ENCODE data around the gene GJB3.

The GJB3 gene

GRCh38 chr1:34822202-34822601, 41.2 kb downstream of the GJB3 start:
- in situ Hi-C loops (cut with HindIII; ENCODE audit: low sequenced_read_pairs), result no loop called here

DNA sequence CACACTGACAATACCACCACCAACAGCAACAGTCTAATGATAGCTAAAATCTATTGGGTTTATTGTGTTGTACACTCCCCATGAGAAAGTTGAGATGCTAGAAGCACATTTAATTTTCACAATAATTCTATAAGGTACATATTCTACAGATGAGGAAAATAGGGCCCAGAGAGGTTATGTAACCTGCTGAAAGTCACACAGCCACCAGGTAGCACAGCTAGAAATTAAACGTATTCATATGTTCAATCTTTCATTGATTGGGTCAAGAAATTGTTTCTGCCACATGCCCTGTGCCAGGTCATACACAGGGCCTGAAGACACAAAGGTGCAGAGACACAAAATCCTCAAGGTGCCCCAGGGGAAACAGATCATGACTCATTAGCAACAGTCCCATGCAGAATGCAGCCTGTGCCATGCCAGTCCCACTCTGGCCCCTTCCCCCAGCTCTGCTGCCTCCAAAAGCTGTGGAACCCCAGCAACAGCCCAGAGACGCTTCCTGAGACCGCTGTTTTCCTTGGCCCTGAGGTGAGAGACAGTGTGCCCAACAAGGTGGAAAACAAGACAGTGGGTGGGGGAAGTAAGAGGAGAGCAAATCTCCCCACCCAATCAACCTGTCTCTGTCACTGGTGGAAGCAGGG, 43.9 kb downstream of the GJB3 start:
- in situ Hi-C loops (cut with HindIII; ENCODE audit: low sequenced_read_pairs), result no loop called here

DNA sequence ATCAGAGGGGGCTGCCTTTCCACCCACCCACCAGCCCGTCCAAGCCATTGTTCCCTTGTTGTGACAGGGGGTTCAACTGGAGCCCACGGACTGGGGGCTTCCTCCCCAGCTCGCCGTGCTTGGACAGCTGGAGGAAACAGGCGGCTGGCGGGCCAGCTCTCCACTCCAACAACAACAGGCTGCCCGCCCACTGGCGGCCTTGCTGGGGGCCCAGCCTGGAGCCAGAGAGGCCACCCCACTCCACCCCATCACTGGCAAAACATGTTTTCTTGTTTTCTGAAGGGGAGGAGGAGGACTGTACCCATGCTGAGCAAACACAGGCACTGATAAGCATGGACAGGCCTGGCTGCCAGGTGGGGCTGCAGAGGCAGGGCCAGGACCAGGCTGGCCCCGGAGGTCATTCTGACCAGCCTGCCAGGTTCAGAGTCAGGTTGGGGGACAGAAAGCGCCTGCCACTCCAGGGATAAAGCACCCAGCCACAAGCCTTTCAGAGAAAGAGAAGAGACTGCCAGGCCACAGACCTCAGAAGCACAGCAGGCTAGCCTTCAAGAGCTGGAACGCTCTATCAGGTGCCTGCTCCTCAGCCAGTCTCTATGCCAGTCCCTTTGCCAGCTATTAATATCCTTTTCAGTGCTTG, 44.6 kb downstream of the GJB3 start:
- in situ Hi-C loops (cut with HindIII; ENCODE audit: low sequenced_read_pairs), result no loop called here

- in situ Hi-C loops (cut with HindIII; ENCODE audit: low sequenced_read_pairs), result no loop called here
Observed at GRCh38 chr1:34827341-34827941, 46.4 kb downstream of the GJB3 start.

DNA sequence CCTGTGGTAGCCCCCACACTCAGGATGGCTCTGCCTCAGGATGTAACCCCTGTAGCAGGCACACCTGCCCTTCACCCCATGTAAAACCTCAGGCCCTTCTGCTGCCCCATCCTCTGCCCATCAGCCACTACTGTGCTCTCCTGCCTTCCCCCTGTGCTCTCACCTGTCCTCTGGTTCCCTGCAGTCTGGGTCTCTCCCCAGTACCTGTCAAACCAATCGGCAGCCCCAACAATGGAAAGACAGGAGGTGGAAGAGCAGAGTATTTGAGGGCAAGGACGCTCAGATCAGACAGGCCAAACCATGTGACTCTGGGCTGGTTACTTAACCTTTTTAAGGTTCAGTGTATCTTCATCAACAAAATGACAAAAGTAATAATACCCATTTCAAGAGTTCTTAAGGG, 47.6 kb downstream of the GJB3 start:
- in situ Hi-C loops (cut with HindIII; ENCODE audit: low sequenced_read_pairs), result no loop called here

GRCh38 chr1:34829250-34829649, 48.2 kb downstream of the GJB3 start:
- in situ Hi-C loops (cut with HindIII; ENCODE audit: low sequenced_read_pairs), result no loop called here

DNA sequence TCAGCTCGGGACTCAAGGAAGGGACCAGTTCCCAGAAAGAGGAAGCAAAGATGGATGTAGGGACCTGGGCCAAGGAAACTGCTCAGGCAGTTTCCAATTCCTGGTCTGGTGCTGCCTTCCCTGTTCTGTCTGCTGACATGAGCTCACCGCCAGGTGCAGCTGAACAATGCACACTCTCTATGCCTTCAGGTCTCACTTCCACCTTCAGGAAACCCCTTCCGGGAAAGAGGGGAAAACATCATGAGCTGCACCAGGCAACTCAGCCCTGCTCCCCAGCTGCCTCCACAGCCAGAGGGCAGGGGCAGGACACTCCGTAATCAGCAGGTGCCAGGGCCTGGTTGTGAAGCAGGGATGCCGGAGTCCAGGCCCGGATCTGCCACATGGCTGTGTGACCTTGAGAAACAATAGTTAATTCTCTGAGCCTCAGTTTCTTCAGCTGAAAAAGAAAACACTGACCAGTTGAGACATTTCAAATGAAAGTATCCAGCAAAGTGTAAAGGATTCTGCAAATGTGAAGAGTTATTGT, 50.8 kb downstream of the GJB3 start:
- in situ Hi-C loops (cut with HindIII; ENCODE audit: low sequenced_read_pairs), result no loop called here

- in situ Hi-C loops (cut with HindIII; ENCODE audit: low sequenced_read_pairs), result no loop called here
Observed at GRCh38 chr1:34833711-34834110, 52.7 kb downstream of the GJB3 start.
